Esophagus muscularis mucosa (tissue), 4 donors: ENCODE data around the gene OR2W3. TPM values are rescaled to one million over a fixed set of nuclear protein-coding genes. Genes with fewer than 3 reads are reported as not detected.

Experiments
- DNase-seq: peaks from one replicate; pipeline ENCODE4 v3.0.0-alpha.2; 2017; ENCODE audit errors: extremely low spot score
- H3K27ac ChIP-seq, 4 donors: fragments of 200-600 bp; sonication (generic); replicated peaks in 1 of 4; 1 replicate in 3 of 4; 2 replicates in 1 of 4; pipeline ENCODE4 v1.5.1; 2016 to 2019; ENCODE audit warnings: mild to moderate bottlenecking in 1 of 4
- H3K27me3 ChIP-seq, 4 donors: fragments of 200-600 bp; sonication (generic); one replicate each; pipeline versions ENCODE4 v1.5.1 to v1.6.0; 2016 to 2019
- H3K36me3 ChIP-seq, 4 donors: fragments of 200-600 bp; sonication (generic); one replicate each; pipeline ENCODE4 v1.5.1; 2016 to 2019
- H3K4me1 ChIP-seq, 4 donors: fragments of 200-600 bp; sonication (generic); one replicate each; pipeline ENCODE4 v1.5.1; 2016 to 2019
- H3K4me3 ChIP-seq, 4 donors: fragments of 200-600 bp; sonication (generic); 1 replicate in 2 of 4; 2 replicates in 2 of 4; pipeline ENCODE4 v1.5.1; 2016 to 2019; ENCODE audit warnings: mild to moderate bottlenecking in 4 of 4, moderate library complexity in 1 of 4
- H3K9me3 ChIP-seq, 4 donors: fragments of 200-600 bp; sonication (generic); 1 replicate in 3 of 4; 2 replicates in 1 of 4; pipeline ENCODE4 v1.5.1; 2016 to 2019
- EP300 ChIP-seq: sonication (generic); formaldehyde crosslinking; IDR thresholded peaks from one replicate; pipeline ENCODE4 v1.6.1; 2017; ENCODE audit warnings: antibody characterized with exemption
- POLR2A ChIP-seq: fragments of 450-650 bp; IDR thresholded peaks from one replicate; pipeline ENCODE4 v1.6.1; 2017; ENCODE audit warnings: antibody characterized with exemption, moderate library complexity, mild to moderate bottlenecking, low read depth
- POLR2AphosphoS5 ChIP-seq, 2 donors: sonication (generic); formaldehyde crosslinking; IDR thresholded peaks; one replicate each; pipeline ENCODE4 v1.6.1; 2017; ENCODE audit warnings: antibody characterized with exemption in 2 of 2
- WGBS: methylation state at CpG from one replicate; pipeline ENCODE4 v1.1.5; 2018; 5-methylcytosine and 5-hydroxymethylcytosine counted together
- intact Hi-C: fragments of 100-400 bp; cut with DNase I; formaldehyde crosslinking; loops from one replicate; pipeline ENCODE4 v1.15.1; 2023
- total RNA-seq, 4 donors: library from RNA; depleted of rRNA; stranded (reverse); fragments of >200 nt; gene quantifications; one replicate each; pipeline versions ENCODE4 v1.1.0 to v1.2.1, GENCODE V29; 2016
- TF ChIP-seq, protein P1 (sequence below), 3 experiments: fragments of 200-600 bp in 2 of 3; fragments of 450-650 bp in 1 of 3; sonication (generic) in 2 of 3; IDR thresholded peaks; one replicate each; pipeline ENCODE4 v1.5.1; 2017 to 2019; ENCODE audit warnings: antibody characterized with exemption in 3 of 3, mild to moderate bottlenecking in 2 of 3, moderate library complexity in 1 of 3

Gene OR2W3
- total RNA-seq, 4 donors from 2014 or later: 0.34 to 1.9 (median 0.83) TPM; not detected in 1

DNA sequence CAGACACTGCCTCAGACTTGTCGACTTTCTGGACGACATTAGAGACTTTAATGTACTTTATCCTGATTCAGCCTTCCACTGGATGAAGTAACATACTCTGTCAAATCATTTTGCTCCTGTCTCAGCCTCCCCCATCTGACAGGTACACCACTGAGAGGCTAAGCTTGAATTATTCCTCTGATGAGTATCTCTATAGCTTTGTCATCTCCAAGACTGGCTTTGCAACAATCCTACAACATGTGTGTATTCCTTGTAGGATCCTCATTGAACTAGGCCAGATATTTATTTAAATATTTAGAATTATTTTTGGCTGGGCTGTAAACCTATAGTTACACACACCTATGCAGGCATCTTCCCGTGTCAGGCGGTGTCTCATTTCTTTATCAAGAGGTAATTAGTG is 39.5 kb upstream of the OR2W3 start:
- 83% methylated on average over 4 of the region's 4 CpGs for WGBS
- Histone ChIP-seq H3K27ac (no peak overlapping the region), H3K27me3 (peaks cover 0 to 44% (median 6%) of the 10 kb centered on the region in 4 donors)

DNA sequence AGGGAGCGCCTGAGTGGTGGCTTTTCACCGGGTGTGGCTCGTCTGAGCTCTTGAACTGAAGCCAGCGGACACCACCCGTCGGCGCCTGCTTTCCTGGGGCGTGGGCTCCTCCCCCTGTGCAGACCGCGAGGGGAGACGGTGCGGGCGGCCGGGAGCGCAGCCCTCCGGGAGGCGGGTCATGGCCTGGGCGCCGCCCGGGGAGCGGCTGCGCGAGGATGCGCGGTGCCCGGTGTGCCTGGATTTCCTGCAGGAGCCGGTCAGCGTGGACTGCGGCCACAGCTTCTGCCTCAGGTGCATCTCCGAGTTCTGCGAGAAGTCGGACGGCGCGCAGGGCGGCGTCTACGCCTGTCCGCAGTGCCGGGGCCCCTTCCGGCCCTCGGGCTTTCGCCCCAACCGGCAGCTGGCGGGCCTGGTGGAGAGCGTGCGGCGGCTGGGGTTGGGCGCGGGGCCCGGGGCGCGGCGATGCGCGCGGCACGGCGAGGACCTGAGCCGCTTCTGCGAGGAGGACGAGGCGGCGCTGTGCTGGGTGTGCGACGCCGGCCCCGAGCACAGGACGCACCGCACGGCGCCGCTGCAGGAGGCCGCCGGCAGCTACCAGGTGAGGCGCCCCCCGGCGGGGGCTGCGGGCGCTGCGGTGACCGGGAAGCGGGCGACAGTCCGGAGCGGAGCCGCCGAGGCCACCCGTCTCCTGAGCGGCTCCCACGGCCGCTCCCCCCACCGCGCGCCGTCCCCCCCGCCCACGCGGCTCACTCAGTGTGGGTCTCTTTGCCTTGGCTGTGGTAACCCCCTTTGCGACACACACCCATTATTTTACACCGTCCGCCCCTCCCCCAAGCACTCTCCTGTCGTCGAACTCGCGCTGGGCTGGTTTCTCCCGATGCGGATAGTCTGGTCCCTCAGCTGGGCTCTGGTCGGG is 38.1 kb upstream of the OR2W3 start, which contains the start of gene TRIM58:
TRIM58 (plus strand) TSS at position 119 of the 916 bp plus-strand sequence; CDS start at position 179, 60 bp downstream.
- intact Hi-C loops: no loop called here
- no peak for TF ChIP-seq POLR2A
- TF ChIP-seq POLR2AphosphoS5 (IDR thresholded peaks at IDR 0.05): peak in 1 of 2 donors; percentile 19
- no peak for TF ChIP-seq EP300
- TF ChIP-seq, protein P1, sequence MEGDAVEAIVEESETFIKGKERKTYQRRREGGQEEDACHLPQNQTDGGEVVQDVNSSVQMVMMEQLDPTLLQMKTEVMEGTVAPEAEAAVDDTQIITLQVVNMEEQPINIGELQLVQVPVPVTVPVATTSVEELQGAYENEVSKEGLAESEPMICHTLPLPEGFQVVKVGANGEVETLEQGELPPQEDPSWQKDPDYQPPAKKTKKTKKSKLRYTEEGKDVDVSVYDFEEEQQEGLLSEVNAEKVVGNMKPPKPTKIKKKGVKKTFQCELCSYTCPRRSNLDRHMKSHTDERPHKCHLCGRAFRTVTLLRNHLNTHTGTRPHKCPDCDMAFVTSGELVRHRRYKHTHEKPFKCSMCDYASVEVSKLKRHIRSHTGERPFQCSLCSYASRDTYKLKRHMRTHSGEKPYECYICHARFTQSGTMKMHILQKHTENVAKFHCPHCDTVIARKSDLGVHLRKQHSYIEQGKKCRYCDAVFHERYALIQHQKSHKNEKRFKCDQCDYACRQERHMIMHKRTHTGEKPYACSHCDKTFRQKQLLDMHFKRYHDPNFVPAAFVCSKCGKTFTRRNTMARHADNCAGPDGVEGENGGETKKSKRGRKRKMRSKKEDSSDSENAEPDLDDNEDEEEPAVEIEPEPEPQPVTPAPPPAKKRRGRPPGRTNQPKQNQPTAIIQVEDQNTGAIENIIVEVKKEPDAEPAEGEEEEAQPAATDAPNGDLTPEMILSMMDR (IDR thresholded peaks at IDR 0.05): no peak
- Histone ChIP-seq H3K4me3 (peak within 1 kb of the TSS; percentile 40 to 73 (median 49)), H3K27ac (peak within 1 kb of the TSS in 1 of 4 donors; percentile 71), H3K27me3 (peaks cover 0 to 44% (median 6%) of the 10 kb centered on the region in 4 donors), H3K36me3 (peaks cover 0 to 10% (median 0%) of the 10 kb centered on the region in 4 donors), H3K9me3 (no peaks in the 10 kb centered on the region), H3K4me1 (peaks cover 0 to 14% (median 12%) of the 10 kb centered on the region in 4 donors)
- no peak for DNase-seq
- 2% methylated on average over 10 of the region's 109 CpGs for WGBS

More for the DNA sequence above, 39.5 kb upstream of the OR2W3 start:
- no peak for DNase-seq
- Histone ChIP-seq H3K36me3 (no peaks in the 10 kb centered on the region), H3K9me3 (no peaks in the 10 kb centered on the region), H3K4me3 (no peak overlapping the region), H3K4me1 (peaks cover 0 to 14% (median 12%) of the 10 kb centered on the region in 4 donors)
- TF ChIP-seq EP300 (no peak), POLR2A (no peak)
- intact Hi-C loops: no loop called here

DNA sequence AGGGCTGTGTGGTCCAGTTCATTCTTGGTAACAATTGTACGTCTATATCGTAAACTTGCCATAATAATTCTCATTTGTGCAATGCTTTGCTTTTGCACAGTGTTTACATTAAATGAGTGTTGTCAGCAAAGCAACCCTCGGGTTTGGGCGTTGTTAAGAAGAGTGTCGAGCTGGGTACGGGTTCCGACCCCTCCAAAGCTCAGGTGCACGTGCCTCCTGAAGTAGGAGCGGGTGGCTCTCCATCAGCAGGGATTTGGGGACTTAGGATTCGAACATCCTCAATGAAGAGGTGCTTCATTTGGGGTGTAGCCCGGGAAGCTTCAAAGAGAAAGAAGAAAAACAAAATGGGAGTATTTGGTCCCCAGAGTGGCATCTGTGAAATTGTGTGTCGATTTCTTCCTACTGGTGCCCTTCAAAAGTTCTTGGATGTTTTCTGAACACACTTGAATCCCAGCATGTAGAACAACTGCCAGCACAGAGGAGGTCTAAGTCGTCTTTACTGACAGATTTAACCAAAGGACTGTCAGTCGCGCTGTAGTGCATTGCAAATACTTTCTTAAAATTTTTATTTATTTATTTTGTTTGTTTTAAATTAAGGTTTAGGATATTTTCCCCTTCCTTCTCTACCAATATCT is 37.3 kb upstream of the OR2W3 start:
- Histone ChIP-seq H3K27ac (no peak overlapping the region), H3K4me3 (peak overlapping the region; percentile 40 to 73 (median 49)), H3K4me1 (peaks cover 0 to 14% (median 12%) of the 10 kb centered on the region in 4 donors), H3K36me3 (peaks cover 0 to 16% (median 0%) of the 10 kb centered on the region in 4 donors), H3K9me3 (no peaks in the 10 kb centered on the region), H3K27me3 (peaks cover 0 to 44% (median 6%) of the 10 kb centered on the region in 4 donors)
- no peak for DNase-seq
- intact Hi-C loops: no loop called here
- no peak for TF ChIP-seq EP300
- WGBS: 34% methylated on average over 15 of the region's 15 CpGs

DNA sequence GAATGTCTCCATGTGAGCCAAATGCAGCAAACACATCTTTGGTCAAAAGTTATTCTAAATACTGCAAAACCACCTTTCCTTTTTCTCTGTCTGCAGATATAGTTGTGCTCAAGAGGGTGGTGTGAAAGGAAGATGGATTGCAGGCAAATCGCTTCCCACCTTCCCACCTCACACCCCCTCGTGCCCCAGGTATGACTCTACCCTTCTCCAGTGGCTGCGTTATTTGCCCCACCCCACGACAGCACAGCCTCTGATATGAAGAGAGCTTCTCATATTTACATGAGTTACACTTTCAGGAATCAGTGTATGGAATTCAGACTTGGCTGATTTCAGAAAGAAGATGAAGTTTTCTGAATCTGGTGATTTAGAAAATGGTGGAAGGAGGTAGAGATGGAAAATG is 32.6 kb upstream of the OR2W3 start:
- intact Hi-C loops: no loop called here
- no peak for DNase-seq
- Histone ChIP-seq H3K9me3 (no peaks in the 10 kb centered on the region), H3K36me3 (peaks cover 0 to 38% (median 0%) of the 10 kb centered on the region in 4 donors), H3K4me1 (peaks cover 0 to 3% (median 1%) of the 10 kb centered on the region in 4 donors), H3K27ac (no peak overlapping the region), H3K27me3 (peaks cover 0 to 14% (median 2%) of the 10 kb centered on the region in 4 donors), H3K4me3 (no peak overlapping the region)
- TF ChIP-seq EP300 (no peak), POLR2A (no peak), POLR2AphosphoS5 (IDR thresholded peaks at IDR 0.05) (no peak)
- TF ChIP-seq, protein P1 (IDR thresholded peaks at IDR 0.05): no peak
- 88% methylated on average over 4 of the region's 4 CpGs for WGBS

DNA sequence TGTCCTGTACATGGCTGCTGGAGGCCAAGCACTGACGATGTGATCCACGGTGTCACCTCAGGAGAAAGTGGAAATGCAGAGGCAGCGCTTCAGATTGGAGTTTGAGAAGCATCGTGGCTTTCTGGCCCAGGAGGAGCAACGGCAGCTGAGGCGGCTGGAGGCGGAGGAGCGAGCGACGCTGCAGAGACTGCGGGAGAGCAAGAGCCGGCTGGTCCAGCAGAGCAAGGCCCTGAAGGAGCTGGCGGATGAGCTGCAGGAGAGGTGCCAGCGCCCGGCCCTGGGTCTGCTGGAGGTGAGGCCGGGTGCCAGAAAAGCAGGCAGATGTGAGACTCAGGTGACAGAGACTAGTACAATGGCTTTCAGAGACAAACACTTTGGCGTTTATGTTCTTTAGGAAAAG is 30.7 kb upstream of the OR2W3 start:
- TF ChIP-seq POLR2AphosphoS5 (IDR thresholded peaks at IDR 0.05): no peak
- TF ChIP-seq EP300: no peak
- TF ChIP-seq, protein P1 (IDR thresholded peaks at IDR 0.05): no peak
- TF ChIP-seq POLR2A: no peak
- no peaks in the 10 kb centered on the region for H3K27me3 ChIP-seq
- no peak overlapping the region for H3K27ac ChIP-seq
- peaks cover 0 to 57% (median 0%) of the 10 kb centered on the region in 4 donors for H3K36me3 ChIP-seq
- H3K9me3 ChIP-seq: no peaks in the 10 kb centered on the region
- DNase-seq: no peak
- WGBS: 85% methylated on average over 17 of the region's 17 CpGs
- intact Hi-C loops: no loop called here
- no peaks in the 10 kb centered on the region for H3K4me1 ChIP-seq
- no peak overlapping the region for H3K4me3 ChIP-seq
